NCI-H187 (cell line): ENCODE results near the gene CLCN6.
"Not testable (repeated sequence)": the region's sequence is repeated elsewhere in the genome, so short reads cannot be mapped to it uniquely, and the experiment has no call there.

Source experiments
- DNase-seq, 2 experiments: peaks; one replicate each; lab custom pipeline; 2025; lab: John Stamatoyannopoulos, UW

CLCN6 gene

DNA sequence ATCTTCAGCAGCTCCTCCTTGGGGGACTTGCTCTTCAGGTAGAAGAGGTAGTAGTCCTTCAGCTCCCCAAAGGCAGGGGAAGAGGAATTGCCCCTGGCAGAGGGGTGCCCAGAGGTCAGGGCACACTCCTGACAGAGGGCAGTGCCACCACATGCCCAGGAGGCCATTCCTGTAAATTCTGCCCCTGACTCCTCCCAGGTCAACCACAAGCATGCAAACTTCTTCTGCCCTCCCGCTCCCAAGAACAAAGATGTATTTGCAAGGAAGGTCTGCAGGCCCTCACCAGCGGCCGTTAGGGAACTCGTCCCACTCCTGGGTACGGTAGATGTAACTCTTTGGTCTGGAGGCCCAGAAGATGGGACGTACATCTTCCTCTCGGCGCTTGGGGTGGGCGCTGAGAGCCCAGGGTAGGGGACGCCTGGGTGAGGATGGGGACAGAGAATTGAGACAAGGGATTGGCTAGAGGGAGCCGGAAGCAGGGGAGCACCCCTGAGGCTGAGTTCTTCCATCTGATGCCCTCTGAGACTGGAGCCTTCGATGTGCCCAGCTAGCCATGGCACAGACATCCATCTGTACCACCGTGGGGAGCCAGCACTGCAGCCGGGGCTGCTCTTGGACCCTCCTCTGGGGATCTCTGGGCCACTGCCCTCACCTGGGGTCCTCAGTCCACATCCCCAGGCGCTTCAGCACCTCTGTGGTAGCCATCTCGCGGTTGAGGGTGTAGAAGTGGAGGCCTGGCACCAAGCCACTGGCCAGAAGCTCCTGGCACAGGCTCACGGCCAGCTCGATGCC, 11.3 kb upstream of the CLCN6 start:
- DNase-seq, result no peak

DNA sequence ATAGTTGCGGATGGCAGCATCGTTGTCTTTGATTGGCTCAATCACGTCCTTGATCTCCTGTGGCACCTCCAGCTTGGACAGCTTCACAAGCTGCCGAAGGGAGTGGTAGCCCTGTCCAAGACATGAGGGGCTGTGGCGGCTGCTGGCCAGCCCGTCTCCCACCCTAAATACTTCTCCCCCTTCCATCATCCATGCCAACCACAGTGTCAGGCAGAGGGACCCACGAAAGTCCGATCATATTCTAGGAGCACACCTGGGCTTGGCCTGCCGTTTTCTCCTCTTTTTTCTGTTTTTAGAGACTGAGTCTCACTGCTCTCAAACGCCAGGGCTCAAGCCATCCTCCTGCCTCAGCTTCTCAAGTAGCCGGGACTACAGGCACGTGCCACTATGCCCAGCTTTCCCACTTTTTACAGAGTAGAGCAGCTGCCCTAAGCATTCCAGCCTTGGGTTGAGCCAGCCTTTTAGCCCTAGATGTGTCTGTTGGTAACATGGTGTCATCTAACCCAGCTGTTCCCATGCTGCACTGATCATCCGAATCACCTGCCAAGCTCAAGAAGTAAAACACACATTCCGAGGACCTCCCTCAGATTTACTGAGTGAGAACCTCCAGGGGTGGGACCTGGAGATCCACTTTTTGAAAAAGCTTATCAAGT, 10.6 kb upstream of the CLCN6 start:
- no peak for DNase-seq

DNA sequence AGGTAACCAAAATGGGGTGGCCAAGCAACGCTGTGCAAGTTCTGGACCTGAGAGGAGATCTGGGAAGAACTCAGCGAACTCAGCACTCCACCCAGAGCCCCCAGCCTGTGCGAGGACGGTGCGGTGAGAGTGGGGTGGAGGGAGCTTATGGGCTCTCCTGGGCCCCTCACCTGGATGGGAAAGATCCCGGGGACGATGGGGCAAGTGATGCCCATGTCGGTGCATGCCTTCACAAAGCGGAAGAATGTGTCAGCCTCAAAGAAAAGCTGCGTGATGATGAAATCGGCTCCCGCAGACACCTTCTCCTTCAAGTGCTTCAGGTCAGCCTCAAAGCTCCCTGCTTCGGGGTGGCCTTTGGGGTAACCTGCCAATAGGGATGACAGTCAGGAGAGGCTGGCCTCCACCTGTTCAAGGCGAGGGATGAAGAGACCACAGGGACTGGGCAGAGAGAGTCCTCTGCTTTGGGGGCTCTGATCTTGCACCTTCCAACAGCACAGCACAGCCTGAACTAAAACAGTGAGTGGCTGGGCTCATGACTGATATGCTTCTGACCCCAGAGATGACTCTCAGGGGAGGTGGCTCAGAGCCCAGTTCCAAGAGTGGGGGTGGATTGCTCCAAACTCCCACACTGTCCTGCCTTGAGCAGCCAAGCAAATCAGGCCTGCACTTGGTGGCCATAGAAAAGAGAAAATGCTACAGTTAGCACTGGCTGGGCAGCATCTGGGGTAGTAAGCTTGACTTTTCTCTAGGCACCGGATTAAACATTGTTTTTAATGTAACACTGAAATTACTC, 9.8 kb upstream of the CLCN6 start:
- DNase-seq, result no peak

DNA sequence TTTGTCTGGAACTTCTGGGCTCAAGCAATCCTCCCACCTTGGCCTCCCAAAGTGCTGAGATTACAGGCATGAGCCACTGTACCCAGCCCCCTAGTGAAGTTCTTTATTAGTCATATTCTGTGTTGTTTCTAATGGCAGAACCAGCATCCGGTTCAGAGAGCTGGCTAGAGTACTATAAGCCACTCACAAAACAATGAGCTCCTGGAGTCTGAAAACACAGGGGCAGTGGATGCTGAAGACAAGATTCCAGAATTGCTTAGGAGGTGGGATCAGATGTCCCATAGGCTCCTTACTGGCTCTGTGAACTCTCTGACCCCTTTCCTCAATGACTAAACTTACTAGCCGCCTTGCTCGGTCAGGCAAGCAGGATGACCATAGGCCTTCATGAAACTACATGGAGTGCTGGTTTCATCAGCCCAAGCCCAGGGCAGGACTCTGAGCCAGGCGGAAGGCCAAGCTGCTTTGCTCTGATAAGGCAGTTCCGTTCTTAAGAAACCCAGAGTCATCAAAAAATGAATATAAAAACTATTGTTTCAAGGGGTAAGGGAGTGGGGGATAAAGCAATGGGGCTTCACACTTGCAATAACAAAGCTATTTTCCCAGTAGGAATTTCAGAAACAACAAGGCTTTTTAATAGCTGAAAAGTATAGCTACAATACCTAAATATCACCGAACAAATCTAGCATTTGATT, 8.3 kb upstream of the CLCN6 start:
- DNase-seq, result no peak

DNA sequence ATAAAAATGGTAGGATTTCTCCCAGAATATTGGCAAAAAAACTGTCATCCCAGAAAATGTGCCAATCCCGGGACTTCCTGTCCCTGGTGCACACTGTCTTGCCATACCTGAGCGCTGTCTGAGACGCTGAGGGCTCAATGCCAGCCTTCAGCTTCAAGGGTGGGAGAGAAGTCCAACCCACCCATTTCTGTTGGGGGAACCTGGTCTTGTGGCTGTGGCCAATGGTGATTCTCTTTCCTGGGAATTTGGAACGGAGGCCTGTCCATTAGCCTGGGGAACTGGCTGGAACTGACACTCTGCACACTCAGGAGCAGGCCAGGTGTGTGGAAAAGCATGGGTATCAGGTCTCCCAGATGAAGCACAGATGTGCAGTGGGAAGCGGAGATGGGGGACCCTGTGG, 6.9 kb upstream of the CLCN6 start:
- no peak for DNase-seq

DNA sequence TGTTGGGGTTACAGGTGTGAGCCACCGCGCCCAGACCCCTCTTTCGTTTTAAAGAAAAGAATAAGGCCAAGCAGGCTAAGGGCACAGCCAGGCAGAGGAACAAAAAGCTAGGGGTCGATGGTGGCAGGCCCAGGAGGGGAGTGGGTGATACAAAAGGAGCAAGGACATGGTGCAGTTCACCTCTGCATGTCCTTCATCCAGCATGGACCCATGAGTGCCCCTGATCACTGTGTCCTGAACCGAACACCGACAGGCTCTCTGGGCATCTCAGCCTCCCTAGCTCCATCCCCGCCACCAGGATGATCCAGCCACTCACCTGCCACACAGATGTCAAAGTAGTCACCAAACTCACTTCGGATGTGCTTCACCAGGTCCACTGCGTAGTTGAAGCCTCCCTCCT, 6.1 kb upstream of the CLCN6 start:
- DNase-seq, result no peak

DNA sequence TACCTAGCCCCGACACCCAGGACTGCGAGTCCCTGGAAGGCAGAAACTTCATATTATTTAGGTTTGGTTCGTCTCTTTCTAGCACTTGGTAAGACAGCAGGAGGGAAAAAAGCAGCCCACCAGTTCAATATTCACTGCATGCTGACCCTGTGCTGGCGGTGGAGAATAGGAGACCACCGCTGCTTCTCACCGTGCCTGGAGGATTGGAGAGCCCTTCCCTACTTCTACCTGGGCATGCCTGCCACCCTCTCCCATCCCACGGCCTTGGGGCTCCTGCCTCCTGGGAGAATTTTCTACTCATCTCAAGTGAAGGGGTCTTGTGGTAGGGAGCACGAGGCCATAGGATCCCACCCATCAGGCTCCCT, 5.6 kb upstream of the CLCN6 start:
- DNase-seq, result no peak

DNA sequence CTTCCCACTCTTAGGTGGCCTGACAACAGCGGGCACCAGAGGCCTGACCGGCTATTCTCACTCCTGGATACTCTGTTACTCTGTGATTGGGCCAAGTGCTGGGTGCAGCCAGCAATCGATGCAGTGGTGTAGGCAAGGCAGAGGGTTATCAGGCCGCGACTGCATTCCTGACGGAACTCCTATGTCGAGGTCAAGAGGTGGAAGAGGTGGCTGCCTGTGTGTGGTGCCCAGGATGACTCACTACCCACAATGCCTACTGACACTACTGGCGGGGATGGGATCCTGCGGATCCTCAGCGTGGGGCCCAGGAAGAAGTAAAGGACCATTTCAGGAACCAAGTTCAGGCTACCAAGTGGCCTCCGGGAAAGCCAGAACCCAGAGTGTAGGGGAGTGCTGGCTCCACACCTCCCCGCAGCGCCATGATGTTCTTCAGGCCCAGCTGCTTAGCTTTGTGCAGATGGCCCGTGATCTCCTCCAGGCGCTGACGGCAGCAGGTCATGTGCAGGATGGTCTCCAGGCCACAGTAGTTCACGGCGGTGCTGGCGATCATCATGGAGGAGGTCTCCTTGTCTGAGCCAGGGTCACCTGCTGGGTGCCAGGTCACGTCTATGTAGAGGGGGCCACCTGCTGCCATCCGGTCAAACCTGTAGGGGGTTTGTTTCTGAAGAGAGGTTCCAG, 5.1 kb upstream of the CLCN6 start:
- DNase-seq, result no peak

DNA sequence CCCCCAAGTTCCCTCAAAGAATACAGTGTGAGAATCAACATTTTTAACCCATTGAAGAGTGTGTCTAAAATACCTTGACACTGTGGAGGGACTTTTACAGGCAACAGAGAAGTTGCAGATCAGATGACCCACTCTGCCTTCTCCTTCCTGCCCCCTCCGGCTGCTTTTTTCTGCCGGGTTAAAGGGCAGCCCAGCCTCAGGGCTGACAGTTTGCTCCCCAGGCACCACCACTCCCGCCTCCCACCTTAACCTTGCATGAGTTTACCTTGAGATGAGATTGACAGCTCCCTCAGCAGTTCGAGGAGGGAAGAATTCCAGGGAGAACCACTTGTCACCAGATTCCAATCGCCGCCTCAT, 3.4 kb upstream of the CLCN6 start:
- no peak for DNase-seq

DNA sequence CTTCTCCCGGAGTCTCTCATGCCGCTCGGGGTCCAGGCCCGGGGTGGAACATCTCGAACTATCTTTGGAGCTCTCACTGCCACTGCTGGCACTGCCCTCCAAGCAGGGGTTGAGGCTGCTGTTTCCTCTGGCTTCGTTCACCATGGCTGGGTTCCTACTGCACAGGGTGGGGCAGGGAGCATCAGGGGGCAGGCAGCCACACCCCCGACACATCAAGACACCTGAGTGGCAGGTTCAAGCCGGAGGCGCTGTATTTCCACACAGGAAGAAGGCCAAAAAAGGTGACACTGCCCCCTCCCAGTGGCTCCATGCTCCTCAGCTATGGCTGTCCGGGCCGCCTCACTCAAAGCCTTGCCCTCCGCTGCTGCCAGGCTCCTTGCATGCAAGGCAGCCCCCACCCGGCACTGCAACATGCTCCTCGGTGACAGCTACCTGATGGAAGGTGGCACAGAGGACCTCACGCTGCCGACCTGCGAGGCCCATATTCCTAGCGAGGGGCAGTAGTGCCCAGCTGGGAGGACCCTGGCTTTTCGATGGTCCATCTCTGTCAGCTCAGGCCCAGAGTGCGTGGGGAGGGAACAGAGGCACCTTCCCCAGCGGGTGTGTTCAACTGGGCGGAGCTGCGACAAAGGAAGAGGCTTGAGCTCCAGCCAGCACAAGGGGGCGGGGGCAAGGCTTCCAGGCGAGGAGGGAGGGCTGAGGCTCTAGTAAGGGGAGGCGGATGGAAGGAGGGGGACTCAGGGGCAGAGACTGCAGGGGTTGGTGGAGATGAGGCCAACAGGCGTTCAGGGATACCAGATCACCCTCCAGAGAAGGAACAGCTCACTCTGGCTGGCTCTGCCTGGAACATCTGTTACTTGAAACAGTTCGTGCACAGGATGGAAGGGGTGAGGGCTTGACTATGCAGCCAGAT, 2.8 kb upstream of the CLCN6 start:
- peak; percentile 38 to 74 for DNase-seq

DNA sequence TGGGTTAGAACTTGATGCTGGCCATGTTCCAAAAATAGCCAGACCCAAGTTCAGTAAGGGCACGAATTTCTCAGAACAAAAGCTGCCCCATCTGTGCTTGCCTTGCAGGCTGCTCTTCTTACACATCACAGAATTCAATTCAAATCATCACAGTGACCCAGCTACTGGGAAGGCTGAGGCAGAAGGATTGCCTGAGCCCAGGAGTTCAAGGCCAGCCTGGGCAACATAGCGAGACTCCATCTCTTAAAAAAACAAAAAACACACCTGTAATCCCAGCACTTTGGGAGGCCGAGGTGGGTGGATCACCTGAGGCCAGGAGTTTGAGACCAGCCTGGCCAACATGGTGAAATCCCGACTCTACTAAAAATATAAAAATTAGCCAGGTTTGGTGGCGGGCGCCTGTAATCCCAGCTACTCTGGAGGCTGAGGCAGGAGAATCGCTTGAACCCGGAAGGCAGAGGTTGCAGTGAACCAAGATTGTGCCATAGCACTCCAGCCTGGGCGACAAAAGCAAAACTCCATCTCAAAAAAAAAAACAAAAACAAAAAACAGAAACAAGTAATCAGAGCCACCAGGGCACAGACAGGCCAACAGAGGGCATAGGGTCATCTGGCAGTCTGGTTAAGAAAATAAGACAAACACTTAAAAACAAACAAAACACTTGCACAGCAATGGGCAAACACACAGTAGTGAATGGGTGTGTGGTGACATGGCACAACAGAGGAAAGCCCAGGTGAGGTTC, 1.9 kb upstream of the CLCN6 start:
- DNase-seq, result not testable (repeated sequence)

DNA sequence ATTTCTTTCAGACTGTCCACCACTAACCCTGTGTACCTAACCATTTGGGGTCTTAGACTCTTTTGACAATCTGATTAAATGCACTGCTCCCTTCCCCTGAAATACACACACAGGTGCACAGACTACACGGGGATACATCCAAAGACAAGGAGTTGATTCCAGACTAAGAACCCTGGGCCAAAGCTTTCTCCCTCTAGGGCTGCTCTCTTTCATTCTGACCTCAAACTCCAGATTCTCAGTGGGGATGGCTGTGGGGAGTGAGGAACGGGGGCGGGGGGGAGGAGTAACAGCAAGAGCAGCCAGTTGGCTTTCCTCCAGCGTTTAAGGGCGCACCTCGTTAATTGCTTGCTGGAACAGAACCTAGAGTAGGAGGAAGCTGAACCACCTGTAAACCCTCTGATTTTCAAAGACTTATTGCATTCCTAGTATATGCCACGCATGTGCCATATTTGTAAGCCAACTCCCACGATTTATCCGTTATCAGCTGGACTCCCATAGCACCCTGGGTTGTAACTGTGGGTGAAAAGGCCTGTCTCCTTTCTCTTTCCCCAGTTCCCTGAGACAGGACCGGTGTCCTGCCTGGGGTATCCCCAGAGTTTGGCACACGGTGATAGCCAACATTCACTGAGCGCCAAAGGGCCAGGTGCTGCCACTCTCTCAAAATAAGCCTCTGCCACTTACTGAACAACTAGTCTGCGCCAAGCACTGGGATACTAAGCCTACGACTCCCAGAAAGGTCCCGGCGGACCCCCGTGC, 1.1 kb upstream of the CLCN6 start:
- DNase-seq, result no peak

DNA sequence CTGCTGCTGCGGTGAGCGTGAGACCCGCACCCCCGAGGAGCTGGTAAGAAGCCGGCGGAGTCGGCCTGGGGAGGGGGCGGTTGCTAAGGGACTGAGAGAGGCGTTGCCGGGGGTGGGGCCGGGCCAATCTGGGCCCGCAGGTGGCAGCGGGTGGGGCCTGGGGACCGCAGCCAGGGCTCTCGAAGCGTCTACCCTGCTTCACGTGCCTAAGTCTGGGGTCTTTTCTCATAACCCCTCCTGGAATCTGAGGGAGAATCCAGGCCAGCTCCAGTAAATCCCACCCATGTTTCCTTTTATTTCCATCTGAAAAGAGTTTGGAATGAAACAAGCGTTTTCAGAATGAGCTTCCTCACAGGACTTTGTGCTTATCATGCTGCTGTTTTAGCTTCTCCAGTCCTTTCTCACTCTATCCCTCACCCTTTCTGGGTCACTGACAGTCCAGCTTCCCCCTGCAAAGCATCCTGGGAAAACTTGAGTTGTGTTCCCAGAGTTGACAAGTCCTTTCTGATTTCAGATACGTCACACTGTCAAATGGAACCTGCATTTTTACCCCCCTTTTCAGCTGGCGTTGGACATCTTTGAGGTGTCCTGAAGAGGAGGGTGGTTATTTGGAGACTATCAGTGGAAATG, 431 bp downstream of the CLCN6 start:
- DNase-seq, result peak in 1 of 2 experiments; percentile 73

DNA sequence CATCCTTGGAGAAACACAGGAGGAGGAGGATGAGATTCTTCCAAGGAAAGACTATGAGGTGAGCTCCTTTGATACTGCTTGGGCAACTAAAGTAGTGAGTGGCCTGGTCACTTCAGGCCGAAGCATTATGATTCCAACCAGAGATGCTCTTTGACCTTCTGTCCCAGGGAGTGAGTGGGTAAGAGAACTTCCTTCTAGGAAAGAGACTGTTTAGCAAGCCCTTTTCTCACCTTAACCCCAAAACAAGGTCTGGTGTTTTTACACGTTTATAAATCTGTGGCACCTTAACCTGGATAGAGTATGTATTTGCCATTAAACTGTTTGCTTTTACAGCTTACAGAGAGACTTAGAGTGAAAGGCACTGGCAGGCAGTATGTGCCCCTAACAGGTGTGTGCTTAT, 1.1 kb downstream of the CLCN6 start:
- DNase-seq, result no peak

DNA sequence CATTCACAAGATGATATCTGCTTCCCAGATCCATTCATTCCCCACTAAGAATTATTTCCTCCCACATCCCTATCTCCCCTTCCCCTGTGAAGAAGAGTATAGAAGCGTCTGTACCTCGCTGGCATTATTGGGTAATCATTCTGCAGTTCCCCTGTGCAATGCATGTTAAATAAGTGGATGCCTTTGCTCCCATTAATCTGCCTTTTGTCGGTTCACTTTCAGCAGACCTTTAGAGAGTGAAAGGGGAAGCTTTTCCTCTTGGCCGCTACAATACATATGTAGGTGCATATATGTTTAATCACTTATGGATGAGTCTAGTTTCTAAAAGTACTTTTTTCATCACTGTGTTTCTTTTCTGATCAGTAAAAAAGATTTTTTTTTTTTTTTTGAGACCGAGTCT, 7.0 kb downstream of the CLCN6 start:
- DNase-seq, result no peak

DNA sequence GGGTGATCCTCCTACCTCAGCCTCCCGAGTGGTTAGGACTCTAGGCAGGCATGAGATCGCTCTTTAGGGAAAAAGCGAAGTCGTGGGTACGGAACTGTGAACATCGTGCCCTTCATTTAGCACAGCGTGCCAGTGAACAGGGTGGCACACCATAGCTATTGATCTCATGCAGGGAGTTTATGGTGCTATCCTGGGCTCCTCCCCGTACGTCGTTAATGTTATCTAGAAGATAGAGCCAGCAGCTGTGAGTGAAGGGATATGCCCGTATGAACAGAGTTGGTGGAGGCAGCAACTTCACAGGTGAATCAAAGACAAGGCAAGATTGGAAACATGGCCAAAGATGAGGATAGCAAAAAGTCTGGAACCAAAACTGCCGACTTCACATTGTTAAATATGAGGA, 11.2 kb downstream of the CLCN6 start:
- no peak for DNase-seq

DNA sequence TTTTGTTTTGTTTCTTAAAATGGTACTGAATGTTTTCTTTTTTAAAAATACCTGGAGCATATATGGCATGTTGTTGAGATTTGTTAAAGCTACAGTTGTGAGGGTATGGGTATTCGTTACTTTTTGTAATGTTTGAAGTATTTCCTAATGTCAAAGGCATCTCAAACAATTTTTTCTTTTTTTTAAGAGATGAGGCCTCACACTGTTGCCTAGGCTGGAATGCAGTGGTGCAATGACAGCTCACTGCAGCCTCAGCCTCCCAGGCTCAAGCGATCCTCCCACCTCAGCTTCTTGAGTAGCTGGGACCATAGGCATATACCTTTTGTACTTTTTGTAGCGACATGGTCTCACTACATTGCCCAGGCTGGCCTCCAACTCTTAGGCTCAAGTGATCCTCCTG, 16.1 kb downstream of the CLCN6 start:
- no peak for DNase-seq

DNA sequence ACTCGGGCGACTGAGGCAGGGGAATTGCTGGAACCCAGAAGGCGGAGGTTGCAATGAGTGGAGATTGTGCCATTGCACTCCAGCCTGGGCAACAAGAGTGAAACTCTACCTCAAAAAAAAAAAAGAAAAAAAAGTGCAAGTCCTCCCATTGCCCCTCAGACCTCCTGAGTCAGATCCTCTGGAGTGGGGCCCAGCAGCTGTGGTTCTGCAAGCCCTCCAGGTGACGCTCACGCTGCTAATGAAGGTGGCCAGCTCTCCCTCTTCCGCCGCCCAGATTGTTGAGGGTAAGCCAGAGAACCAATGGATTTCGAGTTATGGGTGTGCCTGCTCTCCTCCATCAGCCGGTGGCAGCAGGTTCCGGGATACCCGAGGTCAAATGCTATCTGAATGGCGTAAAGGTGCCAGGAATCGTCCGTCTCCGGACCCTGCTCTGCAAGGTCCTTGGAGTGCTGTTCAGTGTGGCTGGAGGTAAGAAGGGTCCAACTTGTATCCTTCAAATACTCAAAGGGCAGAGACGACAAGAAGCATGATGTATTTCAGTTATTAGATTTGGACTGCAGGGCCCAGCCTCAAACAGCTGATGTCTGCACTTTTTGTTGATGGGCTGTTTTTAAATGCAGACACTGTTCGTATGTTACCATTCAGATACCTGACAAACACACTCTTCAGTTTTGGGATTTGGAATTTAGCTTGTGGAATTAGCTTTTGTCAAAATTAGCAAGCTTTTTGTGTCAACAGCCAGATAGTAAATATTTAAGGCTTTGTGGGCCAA, 17.6 kb downstream of the CLCN6 start:
- no peak for DNase-seq
